Measurements from ENCODE around the gene CTU2. TPM values are rescaled to one million over a fixed set of nuclear protein-coding genes. Genes with fewer than 3 reads are reported as not detected.

The CTU2 gene
- total RNA-seq, 1 donor from 2014 or later, result 18.3 TPM

GRCh38 chr16:88691924-88692560 lies 14.3 kb upstream of the CTU2 start:
- H4K20me1 ChIP-seq (ENCODE audit: insufficient read depth, low read length), result peaks cover 1% of the 10 kb centered on the region
- H3K4me1 ChIP-seq (ENCODE audit: insufficient read depth, low read length), result no peaks in the 10 kb centered on the region
- H3K27me3 Mint-ChIP-seq (ENCODE audit: low read depth, unreplicated experiment), result peaks cover 37% of the 10 kb centered on the region
- DNase-seq (ENCODE audit: low read depth), result no peak
- FAIRE-seq, result no peak
- peaks cover 2% of the 10 kb centered on the region for H3K27me3 ChIP-seq (ENCODE audit: insufficient read depth, low read length)
- H3K79me2 ChIP-seq (ENCODE audit: insufficient read depth, low read length), result no peaks in the 10 kb centered on the region
- H3K9me3 ChIP-seq (ENCODE audit: insufficient read depth, low read depth, low read length), result no peaks in the 10 kb centered on the region
- peaks cover 4% of the 10 kb centered on the region for H3K36me3 Mint-ChIP-seq (ENCODE audit: low read depth, unreplicated experiment)
- no peaks in the 10 kb centered on the region for H3K4me1 Mint-ChIP-seq (ENCODE audit: low read depth, unreplicated experiment)
- no peak overlapping the region for H2AFZ ChIP-seq (ENCODE audit: low read depth, low read length)
- no peak overlapping the region for H3K27ac Mint-ChIP-seq (ENCODE audit: unreplicated experiment)
- no peaks in the 10 kb centered on the region for H3K9me3 Mint-ChIP-seq (ENCODE audit: unreplicated experiment)
- TF ChIP-seq EZH2 (IDR thresholded peaks at IDR 0.05; ENCODE audit: insufficient read depth, low read length), result no peak
- no peak overlapping the region for H3K27ac ChIP-seq (ENCODE audit: low read depth, low read length)
- H3K4me3 ChIP-seq (ENCODE audit: insufficient read depth, low read depth, low read length), result no peak overlapping the region
- H3K9ac ChIP-seq (ENCODE audit: low read length), result no peak overlapping the region
- H3K4me3 Mint-ChIP-seq (ENCODE audit: unreplicated experiment), result no peak overlapping the region
- no peaks in the 10 kb centered on the region for H3K36me3 ChIP-seq (ENCODE audit: insufficient read depth, low read length)
- H3K4me2 ChIP-seq (ENCODE audit: low read length), result no peak overlapping the region

GRCh38 chr16:88692861-88693260 lies 13.4 kb upstream of the CTU2 start:
- no peak for DNase-seq (ENCODE audit: low read depth)
- TF ChIP-seq EZH2 (IDR thresholded peaks at IDR 0.05; ENCODE audit: insufficient read depth, low read length) (no peak), CTCF (IDR thresholded peaks at IDR 0.05; ENCODE audit: insufficient read depth, low read depth, low read length) (no peak)
- no peaks in the 10 kb centered on the region for H3K79me2 ChIP-seq (ENCODE audit: insufficient read depth, low read length)
- Mint-ChIP-seq H3K27me3 (ENCODE audit: low read depth, unreplicated experiment) (peaks cover 35% of the 10 kb centered on the region), H3K36me3 (ENCODE audit: low read depth, unreplicated experiment) (peaks cover 4% of the 10 kb centered on the region), H3K9me3 (ENCODE audit: unreplicated experiment) (no peaks in the 10 kb centered on the region), H3K4me1 (ENCODE audit: low read depth, unreplicated experiment) (no peaks in the 10 kb centered on the region), H3K27ac (ENCODE audit: unreplicated experiment) (no peak overlapping the region), H3K4me3 (ENCODE audit: unreplicated experiment) (no peak overlapping the region)
- no peak for FAIRE-seq
- no peak overlapping the region for H3K4me2 ChIP-seq (ENCODE audit: low read length)
- no peaks in the 10 kb centered on the region for H3K9me3 ChIP-seq (ENCODE audit: insufficient read depth, low read depth, low read length)
- H3K4me3 ChIP-seq (ENCODE audit: insufficient read depth, low read depth, low read length), result no peak overlapping the region
- H3K9ac ChIP-seq (ENCODE audit: low read length), result no peak overlapping the region
- H3K4me1 ChIP-seq (ENCODE audit: insufficient read depth, low read length), result no peaks in the 10 kb centered on the region
- no peak overlapping the region for H2AFZ ChIP-seq (ENCODE audit: low read depth, low read length)
- H3K27ac ChIP-seq (ENCODE audit: low read depth, low read length), result no peak overlapping the region
- H4K20me1 ChIP-seq (ENCODE audit: insufficient read depth, low read length), result no peaks in the 10 kb centered on the region
- H3K27me3 ChIP-seq (ENCODE audit: insufficient read depth, low read length), result peaks cover under 1% of the 10 kb centered on the region
- no peaks in the 10 kb centered on the region for H3K36me3 ChIP-seq (ENCODE audit: insufficient read depth, low read length)

GRCh38 chr16:88693420-88694177 lies 12.7 kb upstream of the CTU2 start:
- H3K9ac ChIP-seq (ENCODE audit: low read length), result no peak overlapping the region
- no peaks in the 10 kb centered on the region for H3K9me3 ChIP-seq (ENCODE audit: insufficient read depth, low read depth, low read length)
- TF ChIP-seq CTCF (IDR thresholded peaks at IDR 0.05; ENCODE audit: insufficient read depth, low read depth, low read length) (no peak), EZH2 (IDR thresholded peaks at IDR 0.05; ENCODE audit: insufficient read depth, low read length) (no peak)
- no peaks in the 10 kb centered on the region for H3K36me3 ChIP-seq (ENCODE audit: insufficient read depth, low read length)
- DNase-seq (ENCODE audit: low read depth) (no peak), FAIRE-seq (no peak)
- Mint-ChIP-seq H3K9me3 (ENCODE audit: unreplicated experiment) (no peaks in the 10 kb centered on the region), H3K27me3 (ENCODE audit: low read depth, unreplicated experiment) (peaks cover 31% of the 10 kb centered on the region), H3K4me3 (ENCODE audit: unreplicated experiment) (no peak overlapping the region), H3K27ac (ENCODE audit: unreplicated experiment) (no peak overlapping the region), H3K4me1 (ENCODE audit: low read depth, unreplicated experiment) (no peaks in the 10 kb centered on the region), H3K36me3 (ENCODE audit: low read depth, unreplicated experiment) (peaks cover 4% of the 10 kb centered on the region)
- H3K79me2 ChIP-seq (ENCODE audit: insufficient read depth, low read length), result no peaks in the 10 kb centered on the region
- no peak overlapping the region for H2AFZ ChIP-seq (ENCODE audit: low read depth, low read length)
- H3K4me2 ChIP-seq (ENCODE audit: low read length), result no peak overlapping the region
- no peak overlapping the region for H3K4me3 ChIP-seq (ENCODE audit: insufficient read depth, low read depth, low read length)
- no peaks in the 10 kb centered on the region for H3K27me3 ChIP-seq (ENCODE audit: insufficient read depth, low read length)
- H3K4me1 ChIP-seq (ENCODE audit: insufficient read depth, low read length), result no peaks in the 10 kb centered on the region
- no peak overlapping the region for H3K27ac ChIP-seq (ENCODE audit: low read depth, low read length)
- H4K20me1 ChIP-seq (ENCODE audit: insufficient read depth, low read length), result no peaks in the 10 kb centered on the region

Data from astrocyte (in vitro differentiated cells and primary cell).